HG03521 (cell line): ENCODE measurements around the gene S100A5.
"Not testable (repeated sequence)": the region's sequence is repeated elsewhere in the genome, so short reads cannot be mapped to it uniquely, and the experiment has no call there.

Experiments
- ATAC-seq: cut with Tn5 transposase; IDR thresholded peaks from one replicate; pipeline ENCODE4 v1.9.1; 2021; ENCODE audit warnings: mild to moderate bottlenecking, moderate library complexity; ENCODE audit not compliant: unreplicated experiment

Gene S100A5

GRCh38 chr1:153567621-153568366, 27.1 kb upstream of the S100A5 start:
- no peak for ATAC-seq

DNA sequence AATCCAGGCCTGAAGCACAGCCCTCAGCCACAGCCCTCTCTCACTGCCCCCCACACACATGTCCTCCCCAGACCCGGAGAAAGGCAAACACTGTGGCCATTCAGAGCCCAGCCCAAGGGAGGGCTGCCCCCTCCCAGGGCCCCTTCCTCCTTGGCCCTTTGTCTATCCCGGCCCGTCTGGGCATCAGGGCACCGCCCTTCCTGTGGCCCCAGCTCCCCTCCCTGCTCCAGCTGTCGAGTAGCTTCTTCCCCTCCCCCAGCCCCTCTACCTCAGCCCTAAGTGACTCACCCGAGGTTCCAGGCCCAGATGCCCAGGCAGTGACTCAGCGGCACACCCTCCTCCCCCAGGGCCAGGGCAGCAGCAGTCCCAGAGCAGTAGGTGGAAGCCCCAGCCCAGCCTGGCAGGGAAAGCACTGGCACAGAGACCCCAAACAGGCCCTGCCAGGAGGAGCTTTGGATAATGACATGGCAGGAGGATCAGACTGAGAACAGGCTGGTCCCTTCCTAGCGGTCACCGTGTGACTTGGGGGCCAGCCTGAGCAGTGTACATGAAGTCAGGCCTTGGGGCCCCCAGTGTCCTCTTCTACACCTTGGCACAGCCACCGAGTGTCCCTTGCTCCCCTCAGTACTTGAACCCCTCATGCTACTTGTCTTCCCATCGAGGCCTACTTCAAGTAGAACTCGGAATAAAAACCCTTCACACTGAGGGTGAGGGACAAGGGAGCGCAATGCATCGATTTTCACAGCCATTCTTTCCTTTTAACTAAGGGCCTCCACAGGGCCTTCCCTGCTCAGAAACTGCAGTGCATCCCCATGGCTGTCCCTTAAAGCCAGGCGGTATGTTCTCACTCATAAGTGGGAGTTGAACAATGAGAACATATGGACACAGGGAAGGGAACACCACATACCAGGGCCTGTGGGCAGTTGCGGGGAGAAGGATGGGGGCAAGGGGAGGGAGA, 26.0 kb upstream of the S100A5 start:
- no peak for ATAC-seq

- no peak for ATAC-seq
Observed at GRCh38 chr1:153565529-153566374, 25.0 kb upstream of the S100A5 start, which contains the start of gene S100A2. S100A2 (minus strand) TSS chr1:153565844; CDS start chr1:153563877, 1,967 bp downstream.

- ATAC-seq = no peak
Observed at GRCh38 chr1:153563991-153564390, 23.3 kb upstream of the S100A5 start.

GRCh38 chr1:153563483-153563901, 22.8 kb upstream of the S100A5 start:
- no peak for ATAC-seq

DNA sequence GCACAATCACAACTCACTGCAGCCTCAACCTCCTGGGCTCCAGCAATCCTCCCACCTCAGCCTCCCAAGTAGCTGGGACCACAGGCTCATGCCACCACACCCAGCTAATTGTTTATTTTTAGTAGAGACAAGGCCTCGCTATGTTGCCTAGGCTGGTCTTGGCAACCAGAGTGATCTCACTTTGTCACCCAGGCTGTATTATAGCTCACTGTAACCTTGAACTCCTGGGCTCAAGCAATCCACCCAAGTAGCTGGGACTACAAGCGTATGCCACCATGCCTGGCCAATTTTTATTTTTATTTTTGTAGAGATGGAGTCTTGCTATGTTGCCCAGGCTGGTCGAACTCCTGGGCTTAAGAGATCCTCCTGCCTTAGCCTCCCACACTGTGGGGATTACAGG, 21.3 kb upstream of the S100A5 start:
- not testable (repeated sequence) for ATAC-seq

DNA sequence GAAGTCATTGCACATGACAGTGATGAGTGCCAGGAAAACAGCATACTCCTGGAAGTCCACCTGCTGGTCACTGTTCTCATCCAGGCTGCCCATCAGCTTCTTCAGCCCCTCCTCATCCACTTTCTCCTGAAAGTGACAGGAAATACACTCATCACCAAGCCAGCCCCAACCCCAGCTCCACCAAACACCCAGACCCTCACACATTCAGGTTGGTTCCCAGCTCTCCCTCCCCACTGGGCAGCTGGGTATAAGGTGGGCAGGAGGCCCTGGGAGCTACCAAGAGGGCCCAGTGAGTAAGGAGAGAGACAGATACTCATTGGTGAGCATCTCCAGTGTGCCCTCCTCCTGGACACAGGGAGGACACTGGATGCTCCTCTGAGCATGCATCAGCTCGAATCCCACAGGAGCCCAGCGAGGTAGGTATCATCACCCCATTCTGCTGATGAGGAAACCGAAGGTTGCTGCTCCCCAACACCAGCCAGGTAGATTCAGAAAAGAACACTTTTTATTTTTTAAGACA, 20.8 kb upstream of the S100A5 start:
- no peak for ATAC-seq

GRCh38 chr1:153560771-153561465, 20.2 kb upstream of the S100A5 start:
- no peak for ATAC-seq

DNA sequence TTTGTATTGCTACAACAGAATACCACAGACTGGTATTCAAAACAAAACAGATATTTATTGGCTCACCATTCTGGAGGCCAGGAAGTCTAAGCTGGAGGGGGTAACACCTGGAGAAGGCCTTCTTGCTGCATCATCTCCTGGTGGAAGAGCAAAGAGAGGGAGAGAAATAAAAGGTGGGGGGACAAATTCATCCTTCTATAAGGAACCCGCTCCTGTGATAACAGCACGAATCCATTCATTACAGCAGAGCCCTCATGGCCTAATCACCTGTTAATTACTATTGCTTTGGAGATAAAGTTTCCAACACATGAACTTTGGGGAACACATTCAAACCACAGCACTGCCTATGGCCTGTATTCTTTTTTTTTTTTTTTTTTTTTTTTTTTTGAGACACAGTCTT, 19.5 kb upstream of the S100A5 start:
- ATAC-seq = no peak

DNA sequence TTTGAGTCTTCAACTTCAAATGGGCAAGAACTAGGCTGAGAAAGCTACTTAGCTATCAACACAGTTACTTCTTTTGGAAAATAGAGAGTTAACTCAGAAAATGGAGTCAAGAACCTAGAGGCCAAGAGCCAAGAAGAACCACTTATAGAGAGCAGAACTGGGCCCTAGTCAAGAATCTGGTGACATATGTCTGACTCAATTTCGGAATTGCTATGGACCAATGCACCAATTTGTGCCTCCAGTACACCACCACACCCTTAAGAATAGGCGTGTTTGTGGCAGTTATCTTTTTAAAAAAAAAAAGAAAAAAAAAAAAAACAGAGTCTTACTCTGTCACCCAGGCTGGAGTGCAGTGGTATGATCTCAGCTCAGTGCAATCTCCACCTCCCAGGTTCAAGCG, 17.1 kb upstream of the S100A5 start:
- no peak for ATAC-seq

- no peak for ATAC-seq
Observed at GRCh38 chr1:153556348-153556747, 15.6 kb upstream of the S100A5 start.

DNA sequence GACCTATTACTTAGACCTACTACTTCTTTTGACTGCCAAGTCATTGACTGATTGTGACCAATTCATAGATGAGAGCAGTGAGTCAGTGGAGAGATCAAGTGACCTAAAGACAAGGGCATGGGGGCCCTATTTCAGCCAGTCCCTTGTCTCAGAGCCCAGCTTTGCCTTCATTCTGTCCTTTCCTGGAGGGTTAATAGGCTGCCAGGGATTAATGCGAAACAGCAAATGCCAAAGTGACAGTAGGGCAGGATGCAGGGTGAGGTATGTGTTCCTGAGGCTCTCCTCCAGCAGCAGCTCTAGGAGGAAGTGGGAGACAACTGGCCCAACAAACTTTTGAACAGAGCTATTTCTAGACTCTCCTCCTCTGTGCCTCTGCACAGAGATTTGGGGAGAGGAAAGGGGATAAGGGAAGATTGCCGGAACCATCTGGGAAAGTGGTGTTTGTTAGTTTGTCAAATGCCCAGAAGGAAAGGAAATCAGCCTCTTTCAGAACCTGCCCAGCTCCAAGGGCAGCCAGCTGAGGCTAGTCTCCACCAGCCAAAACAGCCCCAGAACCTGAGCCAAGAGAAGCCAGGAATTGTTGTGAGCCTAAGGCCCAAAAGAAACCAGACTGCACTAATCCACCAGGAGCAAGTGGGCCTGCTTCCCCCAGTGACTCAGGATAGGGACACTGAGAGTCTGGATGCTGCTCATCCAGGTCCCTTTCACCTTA, 13.3 kb upstream of the S100A5 start:
- no peak for ATAC-seq

GRCh38 chr1:153553096-153553495, 12.4 kb upstream of the S100A5 start:
- ATAC-seq = no peak

GRCh38 chr1:153552335-153552734, 11.6 kb upstream of the S100A5 start:
- ATAC-seq = no peak

DNA sequence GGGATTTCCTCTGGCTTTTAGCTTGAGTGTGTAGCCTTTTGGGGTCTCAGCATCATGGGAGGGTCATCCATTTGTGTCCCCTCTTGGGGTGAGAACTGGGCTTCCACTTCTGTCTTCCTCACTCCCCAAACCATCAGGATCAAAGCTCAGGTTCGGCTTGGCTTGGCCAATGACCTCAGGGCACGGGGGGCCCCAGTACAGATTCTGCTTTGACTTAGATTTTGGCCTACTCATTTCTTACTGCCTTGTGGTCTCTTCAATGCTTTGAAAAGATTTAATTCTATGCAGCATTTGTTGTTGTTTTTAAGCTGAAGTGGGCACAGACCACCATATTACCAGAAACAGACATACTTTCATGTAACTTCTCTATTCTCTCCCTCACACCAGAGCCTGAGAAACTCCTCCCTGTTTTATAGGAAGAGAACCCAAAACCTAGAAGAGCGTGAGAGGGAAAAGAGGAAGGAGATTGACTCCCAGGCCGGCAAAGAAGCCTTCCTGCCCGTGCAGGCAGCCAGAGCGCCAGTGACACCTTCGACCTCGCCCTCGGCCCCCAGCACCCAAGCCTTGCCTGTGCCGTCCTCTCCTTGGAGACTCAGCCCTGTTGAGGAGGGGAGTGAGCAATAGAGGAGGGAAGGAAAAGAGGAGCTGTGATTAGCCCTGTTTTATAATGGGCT, 10.2 kb upstream of the S100A5 start:
- no peak for ATAC-seq

GRCh38 chr1:153550398-153550758, 9.6 kb upstream of the S100A5 start:
- no peak for ATAC-seq

- ATAC-seq = no peak
Observed at GRCh38 chr1:153549741-153550397, 9.1 kb upstream of the S100A5 start.
